Measurements from ENCODE around the gene CPNE9.

GRCh38 chr3:9715764-9716437 is 12.3 kb downstream of the CPNE9 start:
- TF ChIP-seq CTCF (IDR thresholded peaks at IDR 0.05) (peak; percentile 56 to 75), POLR2AphosphoS5 (IDR thresholded peaks at IDR 0.05) (peak in 2 of 3 donors; percentile 12 to 37), POLR2A (IDR thresholded peaks at IDR 0.05) (no peak)
